Loucy (cell line): ENCODE data around the gene CCDC194.

Source experiments
- H2AFZ ChIP-seq: fragments of 200-600 bp; sonication (generic); 2 replicates; pipeline ENCODE4 v1.6.0; 2016; ENCODE audit warnings: antibody characterized with exemption, mild to moderate bottlenecking, low read length, moderate library complexity
- H3F3A ChIP-seq: fragments of 200-600 bp; 2 replicates; pipeline ENCODE4 v1.6.0; 2016; ENCODE audit warnings: antibody characterized with exemption, low read depth, mild to moderate bottlenecking
- H3K27me3 ChIP-seq: fragments of 200-600 bp; sonication (generic); 2 replicates; pipeline ENCODE4 v1.6.1; 2014; ENCODE audit warnings: low read length, mild to moderate bottlenecking; ENCODE audit not compliant: insufficient read depth, poor library complexity, severe bottlenecking
- H3K36me3 ChIP-seq: fragments of 200-600 bp; sonication (generic); 2 replicates; pipeline ENCODE4 v1.6.1; 2016; ENCODE audit warnings: low read length; ENCODE audit not compliant: insufficient read depth
- H3K4me1 ChIP-seq: fragments of 200-600 bp; sonication (generic); 2 replicates; pipeline ENCODE4 v1.5.1; 2014; ENCODE audit warnings: low read length, mild to moderate bottlenecking; ENCODE audit not compliant: insufficient read depth, poor library complexity, severe bottlenecking
- H3K4me2 ChIP-seq: fragments of 200-600 bp; sonication (generic); 2 replicates; pipeline ENCODE4 v1.6.0; 2014; ENCODE audit warnings: antibody characterized with exemption, low read length, low read depth, mild to moderate bottlenecking; ENCODE audit not compliant: poor library complexity, severe bottlenecking
- H3K4me3 ChIP-seq: fragments of 200-600 bp; sonication (generic); 2 replicates; pipeline ENCODE4 v1.5.1; 2014; ENCODE audit warnings: low read length, mild to moderate bottlenecking, mixed read lengths; ENCODE audit not compliant: poor library complexity, severe bottlenecking
- H3K79me2 ChIP-seq: fragments of 200-600 bp; sonication (generic); 2 replicates; pipeline ENCODE4 v1.6.1; 2014; ENCODE audit warnings: low read length; ENCODE audit not compliant: insufficient read depth
- H3K9ac ChIP-seq: fragments of 200-600 bp; sonication (generic); 2 replicates; pipeline ENCODE4 v1.6.0; 2014; ENCODE audit warnings: mild to moderate bottlenecking, low read depth, low read length, moderate library complexity; ENCODE audit not compliant: poor library complexity, severe bottlenecking
- H3K9me2 ChIP-seq: fragments of 200-600 bp; sonication (generic); replicated peaks from 2 replicates; pipeline ENCODE4 v1.6.1; 2016; ENCODE audit warnings: low read depth, low read length, mixed read lengths
- H3K9me3 ChIP-seq: fragments of 200-600 bp; sonication (generic); 2 replicates; pipeline ENCODE4 v1.6.1; 2014; ENCODE audit warnings: mild to moderate bottlenecking, antibody characterized with exemption, low read length, low read depth; ENCODE audit not compliant: insufficient read depth
- H4K20me1 ChIP-seq: fragments of 200-600 bp; sonication (generic); 2 replicates; pipeline ENCODE4 v1.6.0; 2014; ENCODE audit warnings: antibody characterized with exemption, low read length, mild to moderate bottlenecking; ENCODE audit not compliant: insufficient read depth, poor library complexity, severe bottlenecking
- EZH2phosphoT487 ChIP-seq: fragments of 200-600 bp; IDR thresholded peaks from 2 replicates; pipeline ENCODE4 v1.6.1; 2018; ENCODE audit warnings: antibody characterized with exemption, mild to moderate bottlenecking, moderate library complexity, borderline replicate concordance
- TF ChIP-seq, protein P1 (sequence below): fragments of 200-600 bp; sonication (generic); conservative IDR thresholded peaks from 2 replicates; pipeline ENCODE4 v1.5.1; 2014; ENCODE audit warnings: mild to moderate bottlenecking, antibody characterized with exemption, low read length

CCDC194 gene

GRCh38 chr19:17411801-17412200 lies 17.8 kb upstream of the CCDC194 start:
- peaks cover 11% of the 10 kb centered on the region; the same call in 1 of the 2 replicates for H3K36me3 ChIP-seq
- H3K79me2 ChIP-seq = peaks cover 21% of the 10 kb centered on the region
- no peak for TF ChIP-seq EZH2phosphoT487
- TF ChIP-seq, protein P1, sequence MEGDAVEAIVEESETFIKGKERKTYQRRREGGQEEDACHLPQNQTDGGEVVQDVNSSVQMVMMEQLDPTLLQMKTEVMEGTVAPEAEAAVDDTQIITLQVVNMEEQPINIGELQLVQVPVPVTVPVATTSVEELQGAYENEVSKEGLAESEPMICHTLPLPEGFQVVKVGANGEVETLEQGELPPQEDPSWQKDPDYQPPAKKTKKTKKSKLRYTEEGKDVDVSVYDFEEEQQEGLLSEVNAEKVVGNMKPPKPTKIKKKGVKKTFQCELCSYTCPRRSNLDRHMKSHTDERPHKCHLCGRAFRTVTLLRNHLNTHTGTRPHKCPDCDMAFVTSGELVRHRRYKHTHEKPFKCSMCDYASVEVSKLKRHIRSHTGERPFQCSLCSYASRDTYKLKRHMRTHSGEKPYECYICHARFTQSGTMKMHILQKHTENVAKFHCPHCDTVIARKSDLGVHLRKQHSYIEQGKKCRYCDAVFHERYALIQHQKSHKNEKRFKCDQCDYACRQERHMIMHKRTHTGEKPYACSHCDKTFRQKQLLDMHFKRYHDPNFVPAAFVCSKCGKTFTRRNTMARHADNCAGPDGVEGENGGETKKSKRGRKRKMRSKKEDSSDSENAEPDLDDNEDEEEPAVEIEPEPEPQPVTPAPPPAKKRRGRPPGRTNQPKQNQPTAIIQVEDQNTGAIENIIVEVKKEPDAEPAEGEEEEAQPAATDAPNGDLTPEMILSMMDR = no peak
- peaks cover 6% of the 10 kb centered on the region for H4K20me1 ChIP-seq
- peaks cover 11% of the 10 kb centered on the region for H3K4me1 ChIP-seq
- no peak overlapping the region for H2AFZ ChIP-seq
- H3F3A ChIP-seq = no peaks in the 10 kb centered on the region; the same call in 1 of the 2 replicates
- H3K4me3 ChIP-seq = no peak overlapping the region
- no peaks in the 10 kb centered on the region for H3K9me2 ChIP-seq
- H3K9me3 ChIP-seq = no peaks in the 10 kb centered on the region
- H3K4me2 ChIP-seq = peak overlapping the region; percentile 27
- H3K9ac ChIP-seq = no peak overlapping the region
- no peaks in the 10 kb centered on the region for H3K27me3 ChIP-seq

DNA sequence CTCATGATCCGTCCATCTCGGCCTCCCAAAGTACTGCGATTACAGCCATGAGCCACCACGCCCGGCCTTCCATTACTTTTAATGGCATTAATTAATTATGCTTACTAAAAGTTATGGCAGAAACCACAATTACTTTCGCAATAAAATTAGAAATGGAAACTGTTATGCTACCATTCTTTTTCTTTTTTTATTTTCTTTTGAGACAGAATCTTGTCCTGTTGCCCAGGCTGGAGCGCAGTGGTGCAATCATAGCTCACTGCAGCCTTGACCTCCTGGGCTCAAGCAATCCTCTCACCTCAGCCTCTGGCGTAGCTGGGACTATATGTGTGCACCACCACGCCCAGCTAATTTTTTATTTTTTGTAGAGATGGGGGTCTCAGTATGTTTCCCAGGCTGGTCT lies 16.0 kb upstream of the CCDC194 start:
- no peaks in the 10 kb centered on the region for H3K9me2 ChIP-seq
- H3K79me2 ChIP-seq = peaks cover 39% of the 10 kb centered on the region
- no peaks in the 10 kb centered on the region for H3F3A ChIP-seq
- TF ChIP-seq, protein P1 = no peak
- TF ChIP-seq EZH2phosphoT487 = no peak
- H2AFZ ChIP-seq = no peak overlapping the region
- no peaks in the 10 kb centered on the region for H3K9me3 ChIP-seq
- H3K36me3 ChIP-seq = peaks cover 11% of the 10 kb centered on the region; the same call in 1 of the 2 replicates
- H3K4me1 ChIP-seq = peaks cover 21% of the 10 kb centered on the region
- no peak overlapping the region for H3K9ac ChIP-seq
- peaks cover 6% of the 10 kb centered on the region for H4K20me1 ChIP-seq
- no peaks in the 10 kb centered on the region for H3K27me3 ChIP-seq
- H3K4me3 ChIP-seq = no peak overlapping the region
- H3K4me2 ChIP-seq = peak overlapping the region; percentile 25

GRCh38 chr19:17406887-17407196 lies 12.8 kb upstream of the CCDC194 start:
- Histone ChIP-seq H3K9me3 (no peaks in the 10 kb centered on the region), H3K9me2 (no peaks in the 10 kb centered on the region), H2AFZ (no peak overlapping the region), H3K27me3 (no peaks in the 10 kb centered on the region), H3K4me1 (peaks cover 26% of the 10 kb centered on the region), H3K9ac (peak overlapping the region; percentile 82), H3K36me3 (peaks cover 11% of the 10 kb centered on the region; the same call in 1 of the 2 replicates), H3K4me2 (peak overlapping the region; percentile 86), H3K4me3 (peak overlapping the region; percentile 75), H3K79me2 (peaks cover 60% of the 10 kb centered on the region), H4K20me1 (peaks cover 27% of the 10 kb centered on the region), H3F3A (no peaks in the 10 kb centered on the region)
- TF ChIP-seq EZH2phosphoT487 = no peak
